T47D (cell line): ENCODE results near the gene TUBB4B.

Experiments
- DNase-seq, 2 experiments: peaks; one replicate each; pipeline versions ENCODE4 v3.0.0 to v3.0.0-alpha.2; 2011 to 2012; ENCODE audit warnings: low read depth in 1 of 2, low spot score in 1 of 2
- JUND ChIP-seq: IDR thresholded peaks from 2 replicates; pipeline ENCODE4 v1.6.1; 2012; ENCODE audit warnings: low read depth
- in situ Hi-C: cut with HindIII; loops from 2 replicates; pipeline ENCODE4 v1.10.0; 2016; ENCODE audit warnings: low sequenced_read_pairs, low pct_unique_long_range_greater_than_20kb

Gene TUBB4B

DNA sequence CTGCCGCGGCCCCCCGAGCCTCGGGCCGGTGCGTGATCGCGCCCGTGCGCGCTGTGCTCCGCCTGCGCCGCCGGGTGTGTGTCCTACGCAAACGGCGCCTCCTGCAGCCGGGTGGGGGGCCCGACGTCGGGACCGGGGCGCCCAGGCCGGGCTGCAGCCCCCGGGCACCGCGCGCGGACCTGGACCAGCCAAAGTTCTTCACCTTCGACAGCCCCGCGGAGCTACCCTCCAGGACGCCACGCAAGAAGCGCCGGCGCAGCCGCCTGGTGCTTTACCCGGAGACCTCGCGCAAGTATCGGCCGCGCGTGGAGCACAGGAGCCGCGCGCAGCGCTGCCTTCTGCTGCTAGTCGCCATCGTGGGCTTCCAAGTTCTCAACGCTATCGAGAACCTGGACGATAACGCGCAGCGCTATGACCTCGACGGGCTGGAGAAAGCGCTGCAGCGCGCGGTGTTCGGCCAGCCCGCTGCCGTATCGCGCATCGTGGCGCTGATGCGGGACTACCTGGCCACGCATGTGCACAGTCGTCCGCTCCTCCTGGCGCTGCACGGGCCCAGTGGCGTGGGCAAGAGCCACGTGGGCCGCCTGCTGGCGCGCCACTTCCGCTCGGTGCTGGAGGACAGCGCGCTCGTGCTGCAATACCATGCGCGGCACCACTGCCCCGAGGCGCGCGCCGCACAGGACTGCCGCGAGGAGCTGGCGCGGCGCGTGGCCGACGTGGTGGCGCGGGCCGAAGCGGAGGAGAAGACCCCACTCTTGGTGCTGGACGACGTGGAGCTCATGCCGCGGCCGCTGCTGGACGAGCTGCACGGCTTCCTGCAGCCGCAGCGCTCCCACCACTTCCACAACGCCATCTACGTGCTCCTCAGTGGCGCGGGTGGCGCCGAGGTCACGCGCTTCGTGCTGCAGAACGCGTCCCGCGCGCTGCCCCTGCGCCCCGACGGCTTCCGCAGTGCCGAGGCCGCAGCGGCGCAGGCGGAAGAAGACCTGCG is 37.9 kb downstream of the TUBB4B start:
- TF ChIP-seq JUND = no peak
- in situ Hi-C loops = no loop called here
- no peak for DNase-seq

DNA sequence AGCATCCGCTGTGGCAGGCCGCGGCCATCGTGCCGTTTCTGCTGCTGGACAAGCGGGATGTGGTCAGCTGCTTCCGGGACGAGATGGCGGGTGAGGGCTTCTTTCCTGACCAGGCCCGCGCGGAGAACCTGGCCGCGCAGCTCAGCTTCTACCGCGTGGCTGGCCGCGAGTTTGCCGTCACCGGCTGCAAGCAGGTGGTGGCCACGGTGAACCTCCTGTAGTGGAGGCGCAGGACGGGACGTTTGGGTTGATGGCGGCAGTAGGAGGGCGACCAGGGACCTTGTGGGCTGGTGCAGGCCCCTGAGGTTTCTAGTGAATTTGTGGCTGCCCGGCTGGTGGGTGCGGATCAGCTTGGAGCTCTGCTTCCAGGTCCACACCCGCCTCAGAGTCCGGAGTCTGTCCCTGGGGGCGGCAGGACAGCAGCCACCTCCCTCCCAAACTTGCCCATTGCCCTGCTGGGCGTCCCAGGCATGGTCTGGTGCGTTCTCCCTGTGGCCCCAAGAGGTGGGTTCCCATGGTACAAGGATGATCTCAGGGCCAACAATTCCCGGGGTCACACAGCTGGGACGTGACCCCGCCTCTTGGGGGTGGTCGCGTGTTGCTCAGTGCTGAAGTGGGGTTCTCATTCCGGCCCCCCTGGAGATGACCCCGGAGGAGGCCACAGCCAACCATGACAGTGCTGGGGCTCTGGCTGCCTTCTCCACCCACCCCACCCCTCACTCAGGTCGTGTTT is 38.8 kb downstream of the TUBB4B start:
- no peak for DNase-seq
- TF ChIP-seq JUND = no peak
- in situ Hi-C loops = no loop called here

DNA sequence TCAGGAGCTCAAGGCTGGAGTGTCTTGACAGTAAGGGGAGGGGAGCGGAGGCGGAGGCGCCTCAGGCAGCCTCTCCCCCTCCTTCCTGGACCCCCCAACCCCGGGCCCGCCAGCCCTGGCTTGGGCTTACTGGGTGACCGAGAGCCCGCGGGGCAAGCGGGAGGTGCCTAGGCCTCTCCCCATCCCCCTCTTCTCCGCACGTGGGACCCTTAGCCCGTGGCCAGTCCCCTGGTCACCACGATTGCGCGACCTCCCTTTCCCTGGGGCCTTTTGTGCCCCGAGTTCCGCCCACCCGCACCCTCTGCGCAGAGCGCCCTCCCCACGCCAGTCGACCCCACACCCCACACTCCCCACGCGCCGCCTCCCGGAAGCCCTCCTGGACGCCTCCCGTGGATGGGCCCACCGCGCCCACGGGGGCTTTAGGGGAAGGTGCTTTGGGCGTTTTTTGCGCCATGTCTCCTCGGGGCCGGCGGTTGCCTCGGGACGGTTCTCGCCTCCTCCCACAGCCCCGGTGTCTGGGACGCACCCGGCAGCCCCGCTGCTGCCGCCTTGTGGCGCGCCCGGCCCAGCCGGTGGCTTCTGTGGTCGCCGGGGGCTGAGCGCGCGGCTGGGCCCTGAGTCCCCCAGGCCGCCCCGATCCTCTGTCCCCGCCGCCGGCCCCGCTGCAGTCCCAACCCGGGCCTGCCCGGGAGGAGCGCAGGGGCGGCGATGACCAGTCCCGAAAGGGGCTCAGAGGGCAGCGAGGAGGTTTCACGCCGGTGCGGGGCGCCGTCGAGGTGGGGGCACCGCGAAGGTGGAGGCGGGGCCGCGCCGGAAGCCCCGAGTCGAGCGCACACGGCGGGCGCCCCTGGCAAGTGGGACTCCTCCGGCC is 39.6 kb downstream of the TUBB4B start:
- no peak for DNase-seq
- in situ Hi-C loops = no loop called here
- no peak for TF ChIP-seq JUND

DNA sequence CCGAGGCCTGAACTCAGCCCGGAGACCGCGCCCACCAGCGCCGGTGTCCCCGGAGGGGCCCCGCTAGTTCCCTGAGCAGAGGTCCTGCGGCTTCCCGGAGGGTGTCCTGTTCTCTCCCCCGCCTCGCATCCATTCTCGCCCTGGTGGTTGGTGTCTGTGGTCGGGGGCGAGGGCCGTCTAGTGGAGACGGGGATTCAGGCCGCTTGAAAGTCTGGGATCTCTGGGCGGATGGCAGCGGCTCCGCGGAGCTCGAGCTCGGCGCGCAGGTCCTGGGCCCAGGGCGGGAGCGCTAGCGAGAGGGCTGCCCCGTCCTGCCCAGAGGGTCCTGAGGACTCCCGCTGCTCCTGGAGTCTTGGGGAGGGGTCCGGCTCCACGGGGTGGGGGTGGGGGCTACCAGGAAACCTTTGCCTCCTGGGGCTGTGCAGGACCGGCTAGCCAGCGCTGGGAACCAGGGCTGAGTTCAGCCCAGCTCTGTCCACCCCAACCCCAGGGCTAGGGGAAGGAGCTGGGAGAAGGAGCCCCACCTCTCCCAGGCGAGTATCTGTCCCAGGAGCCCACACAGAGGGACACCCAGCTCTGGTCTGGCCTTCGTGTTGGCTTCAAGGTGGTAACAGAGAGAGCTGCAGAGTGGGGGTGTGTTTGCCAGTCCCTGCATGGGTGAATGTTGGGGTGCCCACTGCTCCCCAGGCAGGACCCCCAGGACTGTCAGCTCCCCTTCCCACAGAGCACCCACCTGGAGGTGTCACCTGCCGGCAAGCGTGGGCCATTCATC is 40.4 kb downstream of the TUBB4B start:
- DNase-seq = no peak
- in situ Hi-C loops = no loop called here
- no peak for TF ChIP-seq JUND

DNA sequence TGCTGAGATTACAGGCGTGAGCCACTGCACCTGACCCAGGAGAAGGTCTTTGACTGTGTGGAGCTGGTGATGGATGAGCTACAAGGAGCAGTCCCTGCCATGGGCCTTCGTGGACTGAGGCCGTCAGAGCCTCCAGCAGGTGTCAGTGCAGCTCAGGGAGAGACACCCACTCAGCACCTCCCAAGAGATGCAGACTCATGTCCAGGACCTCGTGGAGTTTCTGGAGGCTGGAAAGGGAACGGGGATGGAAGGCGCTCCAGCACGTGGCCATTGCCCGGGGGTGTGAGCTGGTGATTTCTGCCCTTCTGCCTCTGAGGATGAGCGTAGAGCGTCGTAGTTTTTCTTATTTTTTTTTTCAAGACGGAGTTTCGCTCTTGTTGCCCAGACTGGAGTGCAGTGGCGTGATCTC is 45.9 kb downstream of the TUBB4B start:
- in situ Hi-C loops = no loop called here
- DNase-seq = peak; percentile 93 to 99
- no peak for TF ChIP-seq JUND

DNA sequence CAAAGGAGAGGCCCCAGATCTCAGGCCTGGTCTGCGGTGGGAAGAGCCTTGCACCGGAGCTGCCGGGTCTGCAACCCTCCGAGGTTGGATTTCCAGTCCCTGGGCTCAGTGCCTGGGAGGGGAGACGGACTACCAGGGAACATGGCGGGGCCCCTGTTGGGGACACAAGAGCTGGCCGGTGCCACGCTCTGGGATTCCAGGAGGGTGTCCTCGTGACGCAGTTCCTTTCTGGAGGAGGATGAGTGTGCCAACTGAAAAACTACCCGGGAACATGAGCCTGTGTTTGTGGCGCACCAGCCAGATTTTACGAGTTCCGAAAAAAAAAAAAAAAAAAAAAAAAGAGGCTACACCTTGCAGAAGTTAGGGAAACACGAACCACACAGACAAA is 52.0 kb downstream of the TUBB4B start:
- DNase-seq = no peak
- in situ Hi-C loops = no loop called here
- no peak for TF ChIP-seq JUND
